GM13977 (cell line): ENCODE data around the gene RCE1.

Experiments
- DNase-seq: peaks from one replicate; pipeline ENCODE4 v3.0.0; 2012; ENCODE audit warnings: low spot score
- in situ Hi-C: fragments of 300-500 bp; cut with MboI; formaldehyde crosslinking; loops from one replicate; pipeline ENCODE4 v1.12.0; 2022; ENCODE audit warnings: low sequenced_read_pairs, low pct_unique_long_range_greater_than_20kb, mixed read lengths, inconsistent platforms; ENCODE audit not compliant: unreplicated experiment
- TF ChIP-seq, protein P1 (sequence below): IDR thresholded peaks from 2 replicates; pipeline ENCODE4 v1.5.1; 2012; ENCODE audit warnings: mild to moderate bottlenecking, control low read depth; ENCODE audit not compliant: insufficient read depth; ENCODE audit errors: extremely low read depth, missing control alignments

RCE1 gene

DNA sequence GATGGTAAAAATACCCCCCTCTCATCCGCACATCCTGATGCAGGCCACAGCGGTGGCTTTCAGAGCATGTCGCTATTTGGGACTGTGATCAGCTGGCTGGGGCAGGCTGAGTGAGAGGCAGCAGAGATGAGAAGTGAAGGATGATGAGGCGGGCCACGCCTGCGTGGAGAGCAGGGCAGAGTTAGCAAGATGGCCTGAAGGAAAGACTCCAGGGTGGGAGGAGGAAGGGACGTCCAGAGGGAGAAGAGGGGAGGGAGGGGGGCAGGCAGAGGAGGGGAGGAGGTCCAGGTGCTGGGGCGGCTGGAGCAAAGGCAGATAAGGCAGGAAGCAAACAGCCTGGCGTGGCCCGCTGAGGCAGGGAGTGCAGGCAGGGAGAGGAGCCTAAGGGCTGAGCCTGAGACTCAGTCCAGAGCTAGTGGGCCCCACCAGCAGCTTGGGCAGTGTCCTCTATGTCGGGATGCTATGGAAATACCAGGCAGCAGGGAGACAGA lies 42.8 kb downstream of the RCE1 start:
- TF ChIP-seq, protein P1, sequence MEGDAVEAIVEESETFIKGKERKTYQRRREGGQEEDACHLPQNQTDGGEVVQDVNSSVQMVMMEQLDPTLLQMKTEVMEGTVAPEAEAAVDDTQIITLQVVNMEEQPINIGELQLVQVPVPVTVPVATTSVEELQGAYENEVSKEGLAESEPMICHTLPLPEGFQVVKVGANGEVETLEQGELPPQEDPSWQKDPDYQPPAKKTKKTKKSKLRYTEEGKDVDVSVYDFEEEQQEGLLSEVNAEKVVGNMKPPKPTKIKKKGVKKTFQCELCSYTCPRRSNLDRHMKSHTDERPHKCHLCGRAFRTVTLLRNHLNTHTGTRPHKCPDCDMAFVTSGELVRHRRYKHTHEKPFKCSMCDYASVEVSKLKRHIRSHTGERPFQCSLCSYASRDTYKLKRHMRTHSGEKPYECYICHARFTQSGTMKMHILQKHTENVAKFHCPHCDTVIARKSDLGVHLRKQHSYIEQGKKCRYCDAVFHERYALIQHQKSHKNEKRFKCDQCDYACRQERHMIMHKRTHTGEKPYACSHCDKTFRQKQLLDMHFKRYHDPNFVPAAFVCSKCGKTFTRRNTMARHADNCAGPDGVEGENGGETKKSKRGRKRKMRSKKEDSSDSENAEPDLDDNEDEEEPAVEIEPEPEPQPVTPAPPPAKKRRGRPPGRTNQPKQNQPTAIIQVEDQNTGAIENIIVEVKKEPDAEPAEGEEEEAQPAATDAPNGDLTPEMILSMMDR, result no peak
- DNase-seq, result no peak
- in situ Hi-C loops, result no loop called here

DNA sequence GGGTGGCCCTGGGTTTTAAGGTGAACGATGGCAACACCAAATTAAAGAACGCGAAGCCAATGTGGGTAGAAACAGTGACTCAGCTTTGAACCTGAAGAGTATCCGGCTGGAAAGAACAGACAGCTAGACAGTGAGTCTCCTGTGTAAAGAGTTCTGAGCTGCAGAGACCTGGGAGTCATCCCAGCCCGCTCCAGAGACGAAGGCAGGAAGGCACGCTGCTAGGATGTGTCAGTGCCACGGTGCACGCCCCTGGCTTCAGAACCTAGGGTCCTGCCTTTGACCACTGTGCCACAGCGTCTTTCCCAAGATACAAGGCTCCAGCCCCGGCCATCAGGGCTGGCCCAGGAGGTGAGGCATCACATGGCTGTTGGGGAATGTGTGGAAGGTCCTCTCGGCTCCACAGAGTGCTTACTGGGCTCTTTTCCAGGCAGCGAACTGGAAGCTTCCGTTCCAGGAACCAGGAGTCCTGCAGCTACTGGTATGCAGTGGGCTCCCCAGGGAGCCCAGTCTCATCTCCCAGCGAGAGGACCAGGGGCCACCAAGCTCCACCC lies 43.5 kb downstream of the RCE1 start:
- in situ Hi-C loops, result no loop called here
- DNase-seq, result no peak
- TF ChIP-seq, protein P1, result no peak

DNA sequence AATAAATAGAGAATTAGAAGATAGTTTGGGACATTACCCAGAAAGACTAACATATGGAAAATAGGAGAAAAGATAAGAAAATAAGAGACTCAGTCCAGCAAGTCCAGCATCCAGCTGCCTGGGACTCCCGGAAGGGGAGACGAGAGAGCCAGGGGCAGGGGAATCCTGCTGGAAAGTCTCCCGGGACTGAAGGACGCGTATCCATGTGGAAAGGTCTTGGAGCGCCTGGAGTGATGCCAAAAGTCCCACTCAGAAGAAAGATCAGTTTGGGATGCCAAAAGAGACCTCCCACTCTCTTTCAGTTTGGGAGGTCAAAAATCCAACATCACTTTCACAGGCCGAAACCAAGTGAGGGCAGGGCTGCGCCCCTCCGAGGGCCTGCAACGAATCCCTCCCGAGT lies 44.3 kb downstream of the RCE1 start:
- in situ Hi-C loops, result no loop called here
- TF ChIP-seq, protein P1, result no peak
- no peak for DNase-seq

DNA sequence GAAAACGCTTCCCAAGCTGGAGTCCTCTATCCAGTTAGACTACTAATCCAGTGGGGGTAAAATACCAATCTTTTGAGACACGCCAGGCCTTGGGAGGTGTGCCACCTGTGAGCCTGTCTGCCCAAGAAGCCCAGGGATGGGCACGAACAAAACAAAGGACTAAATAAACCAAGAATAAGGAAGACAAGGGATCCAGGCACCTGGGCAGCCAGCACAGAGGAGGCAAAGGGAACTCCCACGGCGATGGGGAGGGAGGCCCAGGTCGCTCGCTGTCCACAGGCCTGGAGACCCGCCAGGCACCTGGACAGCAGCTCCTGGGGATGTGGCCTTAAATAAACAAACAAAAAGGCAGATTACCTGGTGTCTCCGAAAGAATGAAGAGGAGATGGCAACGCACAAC lies 45.0 kb downstream of the RCE1 start:
- DNase-seq, result no peak
- in situ Hi-C loops, result no loop called here
- TF ChIP-seq, protein P1, result no peak

DNA sequence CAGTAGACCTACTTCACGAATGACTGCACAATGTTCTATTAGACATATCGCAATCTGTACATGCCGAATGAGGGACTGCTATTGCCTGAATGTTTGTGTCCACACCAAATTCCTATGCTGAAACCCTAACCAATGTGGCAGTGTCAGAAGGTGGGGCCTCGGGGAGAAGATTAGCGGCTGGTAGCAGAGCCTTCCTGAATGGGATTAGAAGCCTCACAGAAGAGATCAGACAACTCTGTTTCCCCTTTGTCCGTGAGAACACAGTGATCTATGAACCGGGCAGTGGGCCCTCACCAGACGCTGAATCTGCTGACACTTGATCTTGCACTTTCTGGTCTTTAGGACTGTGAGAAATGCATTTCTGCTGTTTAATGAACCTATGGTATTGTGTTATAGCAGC lies 46.7 kb downstream of the RCE1 start:
- TF ChIP-seq, protein P1, result no peak
- in situ Hi-C loops, result no loop called here
- no peak for DNase-seq

DNA sequence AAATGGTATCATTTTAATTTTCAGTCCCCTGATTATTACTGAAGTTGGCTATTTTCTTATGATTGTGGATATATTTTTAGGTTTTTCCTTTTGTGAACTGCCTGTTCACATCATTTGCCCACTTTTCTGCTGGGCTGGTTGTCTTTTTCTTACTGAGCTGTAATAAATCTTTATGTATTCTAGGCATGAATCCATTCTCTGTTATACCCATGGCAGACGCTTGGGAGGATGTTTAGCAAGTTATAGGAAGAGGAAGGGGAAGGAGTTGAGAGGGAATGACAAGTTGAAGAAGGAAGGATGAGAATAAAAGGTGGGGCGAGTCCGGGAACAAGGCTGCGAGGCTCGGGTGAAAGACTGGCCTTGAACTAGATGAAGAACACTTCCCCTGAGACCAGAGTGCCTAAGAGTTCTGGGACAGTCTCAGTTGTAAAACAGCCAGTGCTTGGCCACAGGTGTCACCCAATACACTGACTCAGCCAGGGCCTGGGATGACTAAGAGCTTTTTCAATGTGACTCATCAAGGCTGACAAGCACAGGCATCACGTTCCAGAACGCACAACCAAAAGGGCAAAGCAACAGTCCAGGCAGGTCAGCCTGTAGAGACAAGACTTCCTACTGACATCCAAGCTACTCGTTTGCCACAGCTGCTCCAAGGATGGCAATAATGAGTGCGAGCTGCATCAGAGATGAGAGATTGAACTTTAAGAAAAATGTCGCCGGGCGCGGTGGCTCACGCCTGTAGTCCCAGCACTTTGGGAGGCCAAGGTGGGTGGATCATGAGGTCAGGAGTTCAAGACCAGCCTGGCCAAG lies 48.8 kb downstream of the RCE1 start:
- TF ChIP-seq, protein P1, result peak; percentile 12
- peak; percentile 91 for DNase-seq

More for the DNA sequence above, 48.8 kb downstream of the RCE1 start:
- in situ Hi-C loops, result no loop called here
